Endothelial cell of umbilical vein (primary cell): Measurements from ENCODE around the gene SLC29A3. TPM values are rescaled to one million over a fixed set of nuclear protein-coding genes. Genes with fewer than 3 reads are reported as not detected.

ENCODE experiments used
- Bru-seq: library from RNA; stranded (reverse); fragments of 400-500 nt; gene quantifications from one replicate; lab custom pipeline; 2021; lab: Mats Ljungman, UMichigan
- BruChase-seq, 2 experiments: library from RNA; stranded (reverse); fragments of 400-500 nt; gene quantifications; one replicate each; lab custom pipeline; 2021; lab: Mats Ljungman, UMichigan
- BruUV-seq: library from RNA; stranded (reverse); fragments of 400-500 nt; replicated peaks from 2 replicates; lab custom pipeline; 2021; lab: Mats Ljungman, UMichigan
- CTCF ChIA-PET: fragments of 300-600, 350-600 bp; sonication (Branson Sonifier 250); formaldehyde crosslinking; loops from one replicate; lab custom pipeline; 2021; ENCODE audit warnings: antibody characterized with exemption, inconsistent platforms; lab: Charles Lee
- POLR2A ChIA-PET: fragments of 300-600, 350-600 bp; sonication (Branson Sonifier 250); formaldehyde crosslinking; loops from one replicate; lab custom pipeline; 2021; ENCODE audit warnings: antibody characterized with exemption, inconsistent platforms; lab: Charles Lee
- DNase-seq: peaks from one replicate; pipeline ENCODE4 v3.0.0-alpha.2; 2011; ENCODE audit warnings: low read depth, low spot score
- FAIRE-seq: peaks from 2 replicates; lab custom pipeline; 2011; peaks lifted over from hg19 to GRCh38; lab: Jason Lieb, UNC
- H2AFZ ChIP-seq: 2 replicates; pipeline ENCODE4 v1.6.0; 2012; ENCODE audit warnings: low read depth, low read length, control low read depth, inconsistent platforms
- H3K27ac ChIP-seq: 2 replicates; pipeline ENCODE4 v1.5.1; 2011; ENCODE audit warnings: low read depth, mild to moderate bottlenecking, control low read depth, low read length, moderate library complexity; ENCODE audit not compliant: insufficient read depth
- H3K27me3 ChIP-seq, 2 experiments: 2 replicates each; pipeline versions ENCODE4 v1.6.0 to v1.6.1; 2011; ENCODE audit warnings: low read length in 2 of 2, mixed read lengths in 1 of 2; ENCODE audit not compliant: control insufficient read depth in 2 of 2, insufficient read depth in 2 of 2
- H3K36me3 ChIP-seq, 2 experiments: 2 replicates in 1 of 2; 3 replicates in 1 of 2; pipeline ENCODE4 v1.5.1; 2011; ENCODE audit warnings: low read length in 2 of 2, mild to moderate bottlenecking in 1 of 2, moderate library complexity in 1 of 2; ENCODE audit not compliant: control insufficient read depth in 2 of 2, insufficient read depth in 2 of 2; ENCODE audit errors: extremely low read depth in 1 of 2
- H3K4me1 ChIP-seq: 3 replicates; pipeline ENCODE4 v1.5.1; 2011; ENCODE audit warnings: mild to moderate bottlenecking, low read length; ENCODE audit not compliant: control insufficient read depth, insufficient read depth; ENCODE audit errors: extremely low read depth
- H3K4me2 ChIP-seq: 2 replicates; pipeline ENCODE4 v1.6.1; 2011; ENCODE audit warnings: low read length, control low read depth, mixed read lengths; ENCODE audit not compliant: insufficient read depth
- H3K4me3 ChIP-seq, 3 experiments: fragments of 200-600 bp in 1 of 3; sonication (generic), shearing (Covaris generic) in 1 of 3; replicated peaks in 1 of 3; 2 replicates each; pipeline ENCODE4 v1.5.1; 2011 to 2016; ENCODE audit warnings: control low read depth in 3 of 3, low read length in 3 of 3, mild to moderate bottlenecking in 2 of 3, inconsistent platforms in 1 of 3, low read depth in 1 of 3, moderate library complexity in 1 of 3; ENCODE audit not compliant: insufficient read depth in 1 of 3
- H3K79me2 ChIP-seq: 2 replicates; pipeline ENCODE4 v1.6.0; 2012; ENCODE audit warnings: low read length, inconsistent platforms; ENCODE audit not compliant: control insufficient read depth, insufficient read depth
- H3K9ac ChIP-seq: replicated peaks from 2 replicates; pipeline ENCODE3; 2011; ENCODE audit warnings: low read length, control low read depth; ENCODE audit not compliant: insufficient read depth; ENCODE audit errors: extremely low read depth
- H3K9me1 ChIP-seq: replicated peaks from 3 replicates; pipeline ENCODE4 v1.6.0; 2011; ENCODE audit warnings: mild to moderate bottlenecking, low read length; ENCODE audit not compliant: control insufficient read depth, insufficient read depth; ENCODE audit errors: extremely low read depth
- H3K9me3 ChIP-seq: replicated peaks from 2 replicates; pipeline ENCODE4 v1.5.1; 2012; ENCODE audit warnings: low read length, inconsistent platforms; ENCODE audit not compliant: control insufficient read depth, insufficient read depth
- H4K20me1 ChIP-seq: replicated peaks from 2 replicates; pipeline ENCODE3; 2011; ENCODE audit warnings: mild to moderate bottlenecking, low read length; ENCODE audit not compliant: control insufficient read depth, insufficient read depth; ENCODE audit errors: extremely low read depth
- CTCF ChIP-seq, 2 donors: IDR thresholded peaks; 1 replicate in 1 of 2; 2 replicates in 1 of 2; pipeline ENCODE4 v1.5.1; 2011; ENCODE audit warnings: low read length in 2 of 2, mild to moderate bottlenecking in 2 of 2, moderate library complexity in 2 of 2, control low read depth in 1 of 2, inconsistent platforms in 1 of 2, low read depth in 1 of 2; ENCODE audit not compliant: insufficient read depth in 1 of 2; ENCODE audit errors: extremely low read depth in 1 of 2
- EZH2 ChIP-seq: IDR thresholded peaks from 2 replicates; pipeline ENCODE4 v1.6.1; 2012; ENCODE audit warnings: borderline replicate concordance, low read depth, mild to moderate bottlenecking, moderate library complexity, low read length, inconsistent platforms; ENCODE audit not compliant: severe bottlenecking
- FOS ChIP-seq: IDR thresholded peaks from 2 replicates; pipeline ENCODE4 v1.6.1; 2011; ENCODE audit warnings: mild to moderate bottlenecking, low read length, moderate library complexity, borderline replicate concordance; ENCODE audit not compliant: insufficient read depth
- GATA2 ChIP-seq: IDR thresholded peaks from 2 replicates; pipeline ENCODE4 v1.7.0; 2011; ENCODE audit warnings: low read depth, mild to moderate bottlenecking, moderate library complexity, mixed read lengths, low read length; ENCODE audit not compliant: insufficient read length, insufficient read depth
- JUN ChIP-seq: IDR thresholded peaks from 2 replicates; pipeline ENCODE4 v1.6.1; 2011; ENCODE audit warnings: borderline replicate concordance, low read depth; ENCODE audit not compliant: insufficient read length, insufficient read depth
- MAX ChIP-seq: IDR thresholded peaks from 2 replicates; pipeline ENCODE4 v1.6.1; 2011; ENCODE audit not compliant: insufficient read depth, insufficient read length
- MYC ChIP-seq: IDR thresholded peaks from one replicate; pipeline ENCODE4 v1.6.1; 2011; ENCODE audit warnings: mild to moderate bottlenecking, low read depth, low read length
- POLR2A ChIP-seq: IDR thresholded peaks from 2 replicates; pipeline ENCODE4 v1.6.1; 2012; ENCODE audit warnings: low read depth, mild to moderate bottlenecking, control low read depth, low read length
- POLR2AphosphoS5 ChIP-seq: IDR thresholded peaks from 2 replicates; pipeline ENCODE4 v1.6.1; 2012; ENCODE audit warnings: low read depth, mild to moderate bottlenecking, control low read depth, low read length, moderate library complexity; ENCODE audit not compliant: insufficient read depth
- dilution Hi-C: fragments of 300-500 bp; cut with MboI; formaldehyde crosslinking; loops from one replicate; pipeline ENCODE4 v1.15.0; 2019; ENCODE audit warnings: low sequenced_read_pairs; ENCODE audit not compliant: extremely low pct_ligation_motif_present
- intact Hi-C: fragments of 100-400 bp; cut with micrococcal nuclease; formaldehyde crosslinking; loops from one replicate; pipeline ENCODE4 v1.10.0; 2022
- long read RNA-seq: library from polyadenylated mRNA; stranded (forward); transcript quantifications from one replicate; pipeline ENCODE4 v2.0.0, GENCODE V29; 2021
- polyA minus RNA-seq, 3 experiments: library from RNA; depleted of rRNA, polyadenylated mRNA; stranded (reverse); fragments of >200 nt; gene quantifications; 1 replicate in 1 of 3; 2 replicates in 2 of 3; pipeline ENCODE4 v1.2.3, GENCODE V29; 2011
- polyA plus RNA-seq, 4 experiments: library from polyadenylated mRNA; depleted of rRNA in 3 of 4; stranded (reverse) in 3 of 4; unstranded in 1 of 4; fragments of >200 nt; gene quantifications; 2 replicates each; pipeline versions ENCODE4 v1.2.1 to v1.2.3, GENCODE V29; 2011 to 2012; ENCODE audit warnings: missing spikeins in 1 of 4
- total RNA-seq: library from RNA; stranded (reverse); gene quantifications from 2 replicates; pipeline ENCODE4 v1.2.3, GENCODE V29; 2021

The SLC29A3 gene
- total RNA-seq (3.5 and 5.0 TPM in 2 replicates), polyA plus RNA-seq (8.7 and 9.1 TPM in 2 replicates), polyA minus RNA-seq (6.4 and 6.9 TPM in 2 replicates), Bru-seq, nascent RNA (percentile 37 among the genes with signal in this experiment), BruChase-seq, experiment 1, labeled RNA remaining after a 6-hour chase (percentile 37 among the genes with signal in this experiment), BruChase-seq, experiment 2, labeled RNA remaining after a 2-hour chase (percentile 39 among the genes with signal in this experiment)
- polyA plus RNA-seq (2011; cell fraction: cytosol; rRNA removed), result 4.0 and 4.3 TPM in 2 replicates
- 2.5 and 3.3 TPM in 2 replicates for polyA plus RNA-seq (2011; cell fraction: nucleus; rRNA removed)
- 7.0 and 8.4 TPM in 2 replicates for polyA plus RNA-seq (2012)
- polyA minus RNA-seq (2011; cell fraction: cytosol; rRNA and poly(A)+ RNA removed), result 5.1 TPM
- 2.4 and 2.7 TPM in 2 replicates for polyA minus RNA-seq (2011; cell fraction: nucleus; rRNA and poly(A)+ RNA removed)
- long read RNA-seq, transcript SLC29A3-205 (6 exons, 2,262 nt), result major isoform, 10 of 19 reads
- long read RNA-seq, partial matches to known transcripts, result 1 of 19 reads
- long read RNA-seq, other reads (novel, unspliced or antisense), result 3 of 19 reads

GRCh38 chr10:71319042-71319799 lies at the start of gene SLC29A3:
SLC29A3 (plus strand) TSS chr10:71319259; CDS start chr10:71319310, 51 bp downstream.
- no peaks in the 10 kb centered on the region for H3K9me3 ChIP-seq
- H3K9ac ChIP-seq, result peak within 1 kb of the TSS; percentile 90
- intact Hi-C loops (loop anchor here (1.0 to 10.0 kb wide), 6 partner anchors 58 to 576 kb away; no protein-coding TSS in a partner anchor), dilution Hi-C loops (no loop called here)
- DNase-seq (peak; percentile 83), FAIRE-seq (peak; percentile 86)
- H3K27ac ChIP-seq, result peak within 1 kb of the TSS; percentile 60
- ChIA-PET CTCF (interaction anchor here (0.5 to 8.0 kb wide), 45 partner anchors 9 to 1966 kb away, joined by 3 to 90 read pairs (median 4); no protein-coding TSS in a partner anchor), POLR2A (interaction anchor here (0.6 to 1.1 kb wide), 7 partner anchors 15 to 1235 kb away, joined by 4 to 9 read pairs (median 5); partner anchors contain the start of gene UNC5B)
- peaks cover 3% of the 10 kb centered on the region for H3K4me1 ChIP-seq
- TF ChIP-seq GATA2 (no peak), JUN (no peak), MYC (no peak), POLR2AphosphoS5 (peak; percentile 83), FOS (no peak), POLR2A (peak; percentile 68), EZH2 (peak; percentile 33), CTCF (IDR thresholded peaks at IDR 0.05; ENCODE audit: extremely low read depth in 1 of 2, insufficient read depth in 1 of 2, low read depth in 1 of 2, low read length in 2 of 2) (peak; percentile 79 to 89), MAX (peak; percentile 32)
- BruUV-seq, result TSS peak; percentile 44
- no peaks in the 10 kb centered on the region for H3K36me3 ChIP-seq
- H3K4me3 ChIP-seq, result peak within 1 kb of the TSS; percentile 63 to 69 (median 65)
- H4K20me1 ChIP-seq, result no peaks in the 10 kb centered on the region
- H3K9me1 ChIP-seq, result no peaks in the 10 kb centered on the region
- peak within 1 kb of the TSS; percentile 88 for H3K4me2 ChIP-seq
- peaks cover 0 to 1% of the 10 kb centered on the region in 2 experiments for H3K27me3 ChIP-seq
- no peaks in the 10 kb centered on the region for H3K79me2 ChIP-seq
- peak within 1 kb of the TSS; percentile 97 for H2AFZ ChIP-seq
